Measurements from ENCODE around the gene TMEM266. TPM values are rescaled to one million over a fixed set of nuclear protein-coding genes. Genes with fewer than 3 reads are reported as not detected.

TMEM266 gene
- total RNA-seq, 1 donor from 2014 or later = 8.1 TPM

GRCh38 chr15:76173317-76173834 is 113.6 kb downstream of the TMEM266 start:
- H3K4me3 Mint-ChIP-seq (ENCODE audit: unreplicated experiment) = peak overlapping the region; percentile 65
- TF ChIP-seq CTCF (IDR thresholded peaks at IDR 0.05; ENCODE audit: unreplicated experiment) = no peak
- H3K27me3 Mint-ChIP-seq (ENCODE audit: unreplicated experiment) = peaks cover 18% of the 10 kb centered on the region

GRCh38 chr15:76174654-76175053 is 114.9 kb downstream of the TMEM266 start:
- H3K36me3 Mint-ChIP-seq (ENCODE audit: low read depth, unreplicated experiment) = peaks cover 3% of the 10 kb centered on the region
- TF ChIP-seq CTCF (IDR thresholded peaks at IDR 0.05; ENCODE audit: unreplicated experiment) = no peak
- no peak overlapping the region for H3K4me3 Mint-ChIP-seq (ENCODE audit: unreplicated experiment)
- peaks cover 18% of the 10 kb centered on the region for H3K4me1 Mint-ChIP-seq (ENCODE audit: unreplicated experiment)
- DNase-seq (ENCODE audit: low spot score) = no peak
- no peak overlapping the region for H3K27ac Mint-ChIP-seq (ENCODE audit: unreplicated experiment)
- H3K9me3 Mint-ChIP-seq (ENCODE audit: unreplicated experiment) = no peaks in the 10 kb centered on the region
- H3K27me3 Mint-ChIP-seq (ENCODE audit: unreplicated experiment) = peaks cover 16% of the 10 kb centered on the region

More at GRCh38 chr15:76173317-76173834, 113.6 kb downstream of the TMEM266 start:
- no peak for DNase-seq (ENCODE audit: low spot score)
- Mint-ChIP-seq H3K9me3 (ENCODE audit: unreplicated experiment) (no peaks in the 10 kb centered on the region), H3K4me1 (ENCODE audit: unreplicated experiment) (peaks cover 23% of the 10 kb centered on the region), H3K36me3 (ENCODE audit: low read depth, unreplicated experiment) (peaks cover 3% of the 10 kb centered on the region), H3K27ac (ENCODE audit: unreplicated experiment) (no peak overlapping the region)

GRCh38 chr15:76175442-76175841 is 115.7 kb downstream of the TMEM266 start:
- Mint-ChIP-seq H3K36me3 (ENCODE audit: low read depth, unreplicated experiment) (peaks cover 3% of the 10 kb centered on the region), H3K9me3 (ENCODE audit: unreplicated experiment) (no peaks in the 10 kb centered on the region), H3K27me3 (ENCODE audit: unreplicated experiment) (peaks cover 16% of the 10 kb centered on the region), H3K27ac (ENCODE audit: unreplicated experiment) (no peak overlapping the region), H3K4me3 (ENCODE audit: unreplicated experiment) (no peak overlapping the region), H3K4me1 (ENCODE audit: unreplicated experiment) (peaks cover 18% of the 10 kb centered on the region)
- no peak for DNase-seq (ENCODE audit: low spot score)
- TF ChIP-seq CTCF (IDR thresholded peaks at IDR 0.05; ENCODE audit: unreplicated experiment) = no peak

GRCh38 chr15:76176059-76176458 is 116.3 kb downstream of the TMEM266 start:
- H3K4me1 Mint-ChIP-seq (ENCODE audit: unreplicated experiment) = peaks cover 18% of the 10 kb centered on the region
- H3K4me3 Mint-ChIP-seq (ENCODE audit: unreplicated experiment) = no peak overlapping the region
- TF ChIP-seq CTCF (IDR thresholded peaks at IDR 0.05; ENCODE audit: unreplicated experiment) = no peak
- no peak overlapping the region for H3K27ac Mint-ChIP-seq (ENCODE audit: unreplicated experiment)
- H3K27me3 Mint-ChIP-seq (ENCODE audit: unreplicated experiment) = peaks cover 16% of the 10 kb centered on the region
- no peak for DNase-seq (ENCODE audit: low spot score)
- H3K9me3 Mint-ChIP-seq (ENCODE audit: unreplicated experiment) = no peaks in the 10 kb centered on the region
- peaks cover 3% of the 10 kb centered on the region for H3K36me3 Mint-ChIP-seq (ENCODE audit: low read depth, unreplicated experiment)

- TF ChIP-seq CTCF (IDR thresholded peaks at IDR 0.05; ENCODE audit: unreplicated experiment) = no peak
- Mint-ChIP-seq H3K27ac (ENCODE audit: unreplicated experiment) (no peak overlapping the region), H3K4me1 (ENCODE audit: unreplicated experiment) (peaks cover 18% of the 10 kb centered on the region), H3K4me3 (ENCODE audit: unreplicated experiment) (no peak overlapping the region), H3K27me3 (ENCODE audit: unreplicated experiment) (peaks cover 16% of the 10 kb centered on the region), H3K36me3 (ENCODE audit: low read depth, unreplicated experiment) (peaks cover 3% of the 10 kb centered on the region), H3K9me3 (ENCODE audit: unreplicated experiment) (no peaks in the 10 kb centered on the region)
- no peak for DNase-seq (ENCODE audit: low spot score)
These were observed 116.8 kb downstream of the TMEM266 start for GRCh38 chr15:76176487-76177085.
